Naive thymus-derived CD8-positive, alpha-beta T cell (primary cell): Measurements from ENCODE around the gene LDAH. TPM values are rescaled to one million over a fixed set of nuclear protein-coding genes. Genes with fewer than 3 reads are reported as not detected.
A peak's percentile ranks its signal among the peaks of the same experiment; 100 is the strongest.

Experiments used
- ATAC-seq, 2 donors: fragments of 150-1000 bp; cut with Tn5 transposase in 1 of 2; sonication (Bioruptor Pico), chemical (Tn5 transposase) in 1 of 2; 1 replicate in 1 of 2; 2 replicates in 1 of 2; pipeline ENCODE4 v1.10.0; 2021; ENCODE audit warnings: mild to moderate bottlenecking in 2 of 2, moderate library complexity in 2 of 2
- POLR2A ChIA-PET: fragments of 350-600 bp; sonication (Branson Sonifier 250); formaldehyde crosslinking; loops from one replicate; lab custom pipeline; 2021; ENCODE audit warnings: antibody characterized with exemption; lab: Charles Lee
- DNase-seq, 10 donors: peaks; one replicate each; pipeline versions ENCODE4 v3.0.0 to v3.0.0-alpha.2; 2020 to 2022
- H3K27ac Mint-ChIP-seq, 10 donors: one replicate each; pipeline ENCODE4 v1.8.0; 2020 to 2022; ENCODE audit warnings: mild to moderate bottlenecking in 10 of 10, mixed read lengths in 10 of 10, moderate library complexity in 4 of 10, inconsistent platforms in 1 of 10
- H3K27me3 Mint-ChIP-seq, 5 donors: one replicate each; pipeline ENCODE4 v1.8.0; 2021 to 2022; ENCODE audit warnings: mixed read lengths in 5 of 5
- H3K36me3 Mint-ChIP-seq, 3 donors: one replicate each; pipeline ENCODE4 v1.8.0; 2020 to 2022; ENCODE audit warnings: mixed read lengths in 3 of 3, mild to moderate bottlenecking in 2 of 3, inconsistent platforms in 1 of 3
- H3K4me1 Mint-ChIP-seq, 4 donors: one replicate each; pipeline ENCODE4 v1.8.0; 2021 to 2022; ENCODE audit warnings: mixed read lengths in 4 of 4
- H3K4me3 Mint-ChIP-seq, 10 donors: one replicate each; pipeline ENCODE4 v1.8.0; 2020 to 2022; ENCODE audit warnings: mild to moderate bottlenecking in 10 of 10, mixed read lengths in 10 of 10, moderate library complexity in 6 of 10, inconsistent platforms in 1 of 10
- H3K9me3 Mint-ChIP-seq, 9 donors: one replicate each; pipeline ENCODE4 v1.8.0; 2020 to 2022; ENCODE audit warnings: mixed read lengths in 9 of 9, mild to moderate bottlenecking in 3 of 9, inconsistent platforms in 1 of 9, moderate library complexity in 1 of 9
- polyA plus RNA-seq, 3 donors: library from polyadenylated mRNA; unstranded; fragments of 300-500 nt; fragmentation: Illumina TruSeq; gene quantifications; one replicate each; pipeline ENCODE4 v1.2.3, GENCODE V29; 2021
- total RNA-seq, 8 experiments: library from RNA in 2 of 8; stranded (reverse) in 2 of 8; gene quantifications; one replicate each; pipeline ENCODE4 v1.2.3 and lab custom pipeline; 2021 to 2026

Gene LDAH
- total and polyA plus RNA-seq, 5 experiments from 2014 or later = 10.1 to 19.7 (median 11.3) TPM

- peak; percentile 65 to 76 for ATAC-seq
- Mint-ChIP-seq H3K27me3 (peaks cover 0 to 31% (median 16%) of the 10 kb centered on the region in 5 donors), H3K9me3 (no peaks in the 10 kb centered on the region), H3K4me1 (peaks cover 0 to 23% (median 10%) of the 10 kb centered on the region in 4 donors), H3K4me3 (no peak overlapping the region), H3K27ac (peak overlapping the region in 3 of 10 donors; percentile 29 to 48 (median 38)), H3K36me3 (peaks cover 0 to 5% (median 0%) of the 10 kb centered on the region in 3 donors)
- no peak for DNase-seq
- POLR2A ChIA-PET = no interaction called here
Measured at GRCh38 chr2:20675701-20676352, 147.1 kb downstream of the LDAH start.

GRCh38 chr2:20674974-20675679 lies 147.8 kb downstream of the LDAH start:
- ATAC-seq (no peak), DNase-seq (peak in 1 of 10 donors; percentile 19)
- Mint-ChIP-seq H3K4me3 (no peak overlapping the region), H3K36me3 (peaks cover 0 to 3% (median 0%) of the 10 kb centered on the region in 3 donors), H3K9me3 (no peaks in the 10 kb centered on the region), H3K27ac (peak overlapping the region in 5 of 10 donors; percentile 60 to 78 (median 69)), H3K4me1 (peaks cover 0 to 23% (median 11%) of the 10 kb centered on the region in 4 donors), H3K27me3 (peaks cover 0 to 35% (median 16%) of the 10 kb centered on the region in 5 donors)
- POLR2A ChIA-PET = interaction anchor here (1.1 kb wide), 1 partner anchor 24 kb away, joined by 3 read pairs; the partner anchor contains the start of gene HS1BP3

GRCh38 chr2:20674309-20674965 lies 148.5 kb downstream of the LDAH start:
- H3K27me3 Mint-ChIP-seq = peaks cover 0 to 42% (median 21%) of the 10 kb centered on the region in 5 donors
- ATAC-seq (no peak), DNase-seq (peak in 1 of 10 donors; percentile 47)
- peaks cover 0 to 3% (median 0%) of the 10 kb centered on the region in 3 donors for H3K36me3 Mint-ChIP-seq
- H3K4me1 Mint-ChIP-seq = peaks cover 0 to 27% (median 14%) of the 10 kb centered on the region in 4 donors
- peak overlapping the region in 1 of 10 donors; percentile 63 for H3K27ac Mint-ChIP-seq
- no peak overlapping the region for H3K4me3 Mint-ChIP-seq
- no peaks in the 10 kb centered on the region for H3K9me3 Mint-ChIP-seq
- POLR2A ChIA-PET = interaction anchor here (1.1 kb wide), 1 partner anchor 23 kb away, joined by 3 read pairs; the partner anchor contains the start of gene HS1BP3

- DNase-seq (peak in 1 of 10 donors; percentile 21), ATAC-seq (no peak)
- POLR2A ChIA-PET = interaction anchor here (1.1 kb wide), 1 partner anchor 23 kb away, joined by 3 read pairs; the partner anchor contains the start of gene HS1BP3
- H3K27me3 Mint-ChIP-seq = peaks cover 0 to 48% (median 28%) of the 10 kb centered on the region in 5 donors
- no peak overlapping the region for H3K27ac Mint-ChIP-seq
- H3K36me3 Mint-ChIP-seq = no peaks in the 10 kb centered on the region
- H3K4me3 Mint-ChIP-seq = no peak overlapping the region
- peaks cover 0 to 29% (median 17%) of the 10 kb centered on the region in 4 donors for H3K4me1 Mint-ChIP-seq
- H3K9me3 Mint-ChIP-seq = no peaks in the 10 kb centered on the region
Measured at GRCh38 chr2:20673686-20674308, 149.1 kb downstream of the LDAH start.

GRCh38 chr2:20672201-20672951 lies 150.5 kb downstream of the LDAH start:
- H3K36me3 Mint-ChIP-seq = no peaks in the 10 kb centered on the region
- no peaks in the 10 kb centered on the region for H3K9me3 Mint-ChIP-seq
- peak overlapping the region in 1 of 10 donors; percentile 56 for H3K27ac Mint-ChIP-seq
- peak in 1 of 10 donors; percentile 38 for DNase-seq
- peaks cover 5 to 34% (median 19%) of the 10 kb centered on the region in 4 donors for H3K4me1 Mint-ChIP-seq
- POLR2A ChIA-PET = no interaction called here
- H3K4me3 Mint-ChIP-seq = peak overlapping the region in 2 of 10 donors; percentile 24 to 45
- peaks cover 3 to 62% (median 36%) of the 10 kb centered on the region in 5 donors for H3K27me3 Mint-ChIP-seq
- ATAC-seq = no peak

- H3K4me1 Mint-ChIP-seq = peaks cover 5 to 29% (median 19%) of the 10 kb centered on the region in 4 donors
- POLR2A ChIA-PET = no interaction called here
- H3K27me3 Mint-ChIP-seq = peaks cover 3 to 62% (median 36%) of the 10 kb centered on the region in 5 donors
- H3K36me3 Mint-ChIP-seq = no peaks in the 10 kb centered on the region
- peak overlapping the region in 2 of 10 donors; percentile 28 to 41 for H3K4me3 Mint-ChIP-seq
- H3K9me3 Mint-ChIP-seq = no peaks in the 10 kb centered on the region
- no peak overlapping the region for H3K27ac Mint-ChIP-seq
- ATAC-seq (no peak), DNase-seq (no peak)
Measured at GRCh38 chr2:20671736-20672080, 151.2 kb downstream of the LDAH start.

GRCh38 chr2:20671036-20671735 lies 151.7 kb downstream of the LDAH start:
- H3K36me3 Mint-ChIP-seq = no peaks in the 10 kb centered on the region
- POLR2A ChIA-PET = no interaction called here
- H3K27me3 Mint-ChIP-seq = peaks cover 5 to 66% (median 39%) of the 10 kb centered on the region in 5 donors
- DNase-seq (peak in 1 of 10 donors; percentile 54), ATAC-seq (no peak)
- H3K9me3 Mint-ChIP-seq = no peaks in the 10 kb centered on the region
- H3K4me3 Mint-ChIP-seq = peak overlapping the region in 4 of 10 donors; percentile 9 to 41 (median 31)
- no peak overlapping the region for H3K27ac Mint-ChIP-seq
- peaks cover 6 to 29% (median 21%) of the 10 kb centered on the region in 4 donors for H3K4me1 Mint-ChIP-seq

DNA sequence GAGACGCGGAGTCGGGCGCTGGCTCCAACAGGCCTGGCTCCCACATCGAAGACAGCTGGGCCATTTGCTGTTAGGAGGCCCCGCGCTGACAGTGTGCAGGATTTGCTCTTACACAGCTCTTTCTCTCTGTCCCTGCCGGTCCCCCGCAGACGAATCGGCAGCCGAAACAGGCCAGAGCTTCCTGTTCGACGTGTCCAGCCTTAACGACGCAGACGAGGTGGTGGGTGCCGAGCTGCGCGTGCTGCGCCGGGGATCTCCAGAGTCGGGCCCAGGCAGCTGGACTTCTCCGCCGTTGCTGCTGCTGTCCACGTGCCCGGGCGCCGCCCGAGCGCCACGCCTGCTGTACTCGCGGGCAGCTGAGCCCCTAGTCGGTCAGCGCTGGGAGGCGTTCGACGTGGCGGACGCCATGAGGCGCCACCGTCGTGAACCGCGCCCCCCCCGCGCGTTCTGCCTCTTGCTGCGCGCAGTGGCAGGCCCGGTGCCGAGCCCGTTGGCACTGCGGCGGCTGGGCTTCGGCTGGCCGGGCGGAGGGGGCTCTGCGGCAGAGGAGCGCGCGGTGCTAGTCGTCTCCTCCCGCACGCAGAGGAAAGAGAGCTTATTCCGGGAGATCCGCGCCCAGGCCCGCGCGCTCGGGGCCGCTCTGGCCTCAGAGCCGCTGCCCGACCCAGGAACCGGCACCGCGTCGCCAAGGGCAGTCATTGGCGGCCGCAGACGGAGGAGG lies 152.4 kb downstream of the LDAH start:
- Mint-ChIP-seq H3K36me3 (no peaks in the 10 kb centered on the region), H3K27ac (no peak overlapping the region), H3K9me3 (no peaks in the 10 kb centered on the region), H3K4me3 (peak overlapping the region in 2 of 10 donors; percentile 6 to 11), H3K4me1 (peaks cover 7 to 34% (median 21%) of the 10 kb centered on the region in 4 donors), H3K27me3 (peaks cover 7 to 73% (median 40%) of the 10 kb centered on the region in 5 donors)
- POLR2A ChIA-PET = no interaction called here
- ATAC-seq = no peak
- DNase-seq = peak in 1 of 10 donors; percentile 57

DNA sequence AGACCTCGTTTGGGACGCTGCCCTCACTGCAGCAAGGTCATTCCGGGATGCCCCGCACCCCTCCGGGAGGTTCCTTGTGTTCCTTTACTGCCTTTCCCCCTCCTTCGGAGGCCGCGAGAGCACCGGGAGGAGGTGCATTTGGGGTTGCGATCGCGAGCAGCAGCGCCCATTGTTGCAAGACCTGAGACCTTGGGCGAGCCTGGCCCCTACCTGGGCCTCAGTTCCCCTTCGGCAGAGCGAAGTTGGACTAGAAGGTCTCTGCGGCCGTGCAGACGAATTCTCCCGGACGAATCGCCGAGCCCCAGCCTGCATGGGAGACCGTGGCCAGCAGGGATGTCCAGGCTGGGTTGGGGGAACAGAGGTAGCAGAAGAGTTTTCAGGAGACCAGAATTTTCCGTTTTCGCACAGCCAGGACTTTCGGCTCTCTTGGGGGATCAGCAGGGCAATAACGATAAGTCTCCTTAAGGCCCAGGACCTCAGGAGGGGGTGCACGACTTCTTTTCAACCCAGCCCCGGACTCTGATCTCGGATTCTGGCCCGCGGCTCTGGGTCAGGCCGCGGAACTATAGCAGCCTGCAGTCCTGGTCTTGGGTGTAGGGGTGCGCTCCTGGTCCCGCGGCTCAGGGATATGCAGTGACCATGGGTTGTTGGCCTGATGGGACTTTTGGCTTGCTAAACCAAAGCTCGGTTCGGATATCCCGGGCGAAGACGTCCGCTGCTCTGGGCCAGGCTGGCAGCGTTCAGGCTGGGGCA lies 153.2 kb downstream of the LDAH start:
- peaks cover 12 to 81% (median 45%) of the 10 kb centered on the region in 5 donors for H3K27me3 Mint-ChIP-seq

GRCh38 chr2:20668871-20669475 lies 153.9 kb downstream of the LDAH start:
- H3K27ac Mint-ChIP-seq = peak overlapping the region in 1 of 10 donors; percentile 18
- POLR2A ChIA-PET = no interaction called here

More for the DNA sequence above, 153.2 kb downstream of the LDAH start:
- peak overlapping the region in 1 of 10 donors; percentile 18 for H3K27ac Mint-ChIP-seq
- H3K36me3 Mint-ChIP-seq = no peaks in the 10 kb centered on the region
- POLR2A ChIA-PET = no interaction called here
- ATAC-seq (no peak), DNase-seq (peak in 1 of 10 donors; percentile 55)
- H3K4me1 Mint-ChIP-seq = peaks cover 9 to 37% (median 21%) of the 10 kb centered on the region in 4 donors
- H3K4me3 Mint-ChIP-seq = peak overlapping the region in 9 of 10 donors; percentile 30 to 69 (median 49)
- no peaks in the 10 kb centered on the region for H3K9me3 Mint-ChIP-seq

More at GRCh38 chr2:20668871-20669475, 153.9 kb downstream of the LDAH start:
- ATAC-seq (no peak), DNase-seq (peak in 1 of 10 donors; percentile 57)
- Mint-ChIP-seq H3K27me3 (peaks cover 14 to 87% (median 52%) of the 10 kb centered on the region in 5 donors), H3K9me3 (no peaks in the 10 kb centered on the region), H3K4me3 (peak overlapping the region in 9 of 10 donors; percentile 3 to 69 (median 47)), H3K4me1 (peaks cover 9 to 37% (median 21%) of the 10 kb centered on the region in 4 donors), H3K36me3 (no peaks in the 10 kb centered on the region)
